H1 (cell line): Measurements from ENCODE around the gene NHSL2.

Experiments
- CBX5 ChIP-seq: fragments of 300-800, 300-1000 bp; sonication (generic); IDR thresholded peaks from 2 replicates; pipeline ENCODE4 v1.7.1; 2016; ENCODE audit warnings: antibody characterized with exemption, low read length, low read depth
- GABPA ChIP-seq: IDR thresholded peaks from 2 replicates; pipeline ENCODE4 v1.6.1; 2011; ENCODE audit warnings: mild to moderate bottlenecking, low read length, moderate library complexity, borderline replicate concordance; ENCODE audit not compliant: insufficient read depth
- KDM1A ChIP-seq: fragments of 200-600, 300-600 bp; sonication (generic); IDR thresholded peaks from 2 replicates; pipeline ENCODE4 v1.7.1; 2016; ENCODE audit warnings: mild to moderate bottlenecking, low read length, borderline replicate concordance
- PHF8 ChIP-seq: fragments of 200-600 bp; sonication (generic); conservative IDR thresholded peaks from 2 replicates; pipeline ENCODE4 v1.7.1; 2012; ENCODE audit warnings: low read depth, mild to moderate bottlenecking, inconsistent platforms, low read length, moderate library complexity
- POLR2A ChIP-seq, 2 experiments: IDR thresholded peaks; 1 replicate in 1 of 2; 2 replicates in 1 of 2; pipeline ENCODE4 v1.6.1; 2011; ENCODE audit warnings: low read depth in 2 of 2, low read length in 2 of 2, mild to moderate bottlenecking in 2 of 2; ENCODE audit errors: control extremely low read depth in 1 of 2
- POLR2AphosphoS5 ChIP-seq: IDR thresholded peaks from 2 replicates; pipeline ENCODE4 v1.6.1; 2011; ENCODE audit warnings: low read depth, low read length
- SP1 ChIP-seq: IDR thresholded peaks from 2 replicates; pipeline ENCODE4 v1.6.1; 2011; ENCODE audit warnings: low read depth, low read length
- SP2 ChIP-seq: IDR thresholded peaks from 2 replicates; pipeline ENCODE4 v1.6.1; 2012; ENCODE audit warnings: mild to moderate bottlenecking, low read length, inconsistent platforms
- SRF ChIP-seq: IDR thresholded peaks from 2 replicates; pipeline ENCODE4 v1.6.1; 2011; ENCODE audit warnings: mild to moderate bottlenecking, low read depth, low read length, moderate library complexity
- TAF1 ChIP-seq: IDR thresholded peaks from 2 replicates; pipeline ENCODE4 v1.6.1; 2011; ENCODE audit warnings: mild to moderate bottlenecking, low read depth, low read length
- TAF7 ChIP-seq: optimal IDR thresholded peaks from 2 replicates; pipeline ENCODE3; 2011; ENCODE audit warnings: low read depth, mild to moderate bottlenecking, inconsistent platforms, low read length, moderate library complexity, borderline replicate concordance
- YY1 ChIP-seq: IDR thresholded peaks from 2 replicates; pipeline ENCODE4 v1.6.1; 2011; ENCODE audit warnings: low read depth, mild to moderate bottlenecking, low read length
- TF ChIP-seq, protein P1 (sequence below), 3 experiments: IDR thresholded peaks; 1 replicate in 2 of 3; 2 replicates in 1 of 3; pipeline versions ENCODE4 v1.5.1 to v1.6.1; 2011; ENCODE audit warnings: low read length in 3 of 3, mild to moderate bottlenecking in 3 of 3, inconsistent platforms in 2 of 3, low read depth in 1 of 3, moderate library complexity in 1 of 3; ENCODE audit not compliant: insufficient read depth in 1 of 3; ENCODE audit errors: control extremely low read depth in 1 of 3
- TF ChIP-seq, protein P2 (sequence below): IDR thresholded peaks from 2 replicates; pipeline ENCODE4 v1.6.1; 2012; ENCODE audit warnings: low read length, inconsistent platforms

GRCh38 chrX:71949363-71949762 lies 38.7 kb downstream of the NHSL2 start:
- TF ChIP-seq, protein P1, sequence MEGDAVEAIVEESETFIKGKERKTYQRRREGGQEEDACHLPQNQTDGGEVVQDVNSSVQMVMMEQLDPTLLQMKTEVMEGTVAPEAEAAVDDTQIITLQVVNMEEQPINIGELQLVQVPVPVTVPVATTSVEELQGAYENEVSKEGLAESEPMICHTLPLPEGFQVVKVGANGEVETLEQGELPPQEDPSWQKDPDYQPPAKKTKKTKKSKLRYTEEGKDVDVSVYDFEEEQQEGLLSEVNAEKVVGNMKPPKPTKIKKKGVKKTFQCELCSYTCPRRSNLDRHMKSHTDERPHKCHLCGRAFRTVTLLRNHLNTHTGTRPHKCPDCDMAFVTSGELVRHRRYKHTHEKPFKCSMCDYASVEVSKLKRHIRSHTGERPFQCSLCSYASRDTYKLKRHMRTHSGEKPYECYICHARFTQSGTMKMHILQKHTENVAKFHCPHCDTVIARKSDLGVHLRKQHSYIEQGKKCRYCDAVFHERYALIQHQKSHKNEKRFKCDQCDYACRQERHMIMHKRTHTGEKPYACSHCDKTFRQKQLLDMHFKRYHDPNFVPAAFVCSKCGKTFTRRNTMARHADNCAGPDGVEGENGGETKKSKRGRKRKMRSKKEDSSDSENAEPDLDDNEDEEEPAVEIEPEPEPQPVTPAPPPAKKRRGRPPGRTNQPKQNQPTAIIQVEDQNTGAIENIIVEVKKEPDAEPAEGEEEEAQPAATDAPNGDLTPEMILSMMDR (IDR thresholded peaks at IDR 0.05; ENCODE audit: control extremely low read depth in 1 of 3, insufficient read depth in 1 of 3, low read depth in 1 of 3, low read length in 3 of 3) = no peak
- TF ChIP-seq SP2 (no peak), POLR2AphosphoS5 (no peak), SRF (no peak), POLR2A (IDR thresholded peaks at IDR 0.05; ENCODE audit: control extremely low read depth in 1 of 2, low read depth in 2 of 2, low read length in 2 of 2) (no peak), YY1 (no peak), GABPA (no peak), PHF8 (no peak), SP1 (no peak), TAF1 (no peak), CBX5 (no peak), KDM1A (no peak), TAF7 (no peak)
- TF ChIP-seq, protein P2, sequence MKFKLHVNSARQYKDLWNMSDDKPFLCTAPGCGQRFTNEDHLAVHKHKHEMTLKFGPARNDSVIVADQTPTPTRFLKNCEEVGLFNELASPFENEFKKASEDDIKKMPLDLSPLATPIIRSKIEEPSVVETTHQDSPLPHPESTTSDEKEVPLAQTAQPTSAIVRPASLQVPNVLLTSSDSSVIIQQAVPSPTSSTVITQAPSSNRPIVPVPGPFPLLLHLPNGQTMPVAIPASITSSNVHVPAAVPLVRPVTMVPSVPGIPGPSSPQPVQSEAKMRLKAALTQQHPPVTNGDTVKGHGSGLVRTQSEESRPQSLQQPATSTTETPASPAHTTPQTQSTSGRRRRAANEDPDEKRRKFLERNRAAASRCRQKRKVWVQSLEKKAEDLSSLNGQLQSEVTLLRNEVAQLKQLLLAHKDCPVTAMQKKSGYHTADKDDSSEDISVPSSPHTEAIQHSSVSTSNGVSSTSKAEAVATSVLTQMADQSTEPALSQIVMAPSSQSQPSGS = no peak
